Hepatic stellate cell (primary cell): ENCODE data around the gene USP32.

Experiments
- DNase-seq: peaks from one replicate; pipeline ENCODE4 v3.0.0; 2011; ENCODE audit warnings: low spot score

Gene USP32

GRCh38 chr17:60300949-60301348 is 91.0 kb downstream of the USP32 start:
- no peak for DNase-seq

- no peak for DNase-seq
These were observed 91.9 kb downstream of the USP32 start for GRCh38 chr17:60300011-60300410.

GRCh38 chr17:60297760-60298401 is 94.1 kb downstream of the USP32 start:
- DNase-seq, result no peak

- DNase-seq, result no peak
These were observed 95.8 kb downstream of the USP32 start for GRCh38 chr17:60296177-60296576.

- DNase-seq, result no peak
These were observed 98.2 kb downstream of the USP32 start for GRCh38 chr17:60293580-60294335.

GRCh38 chr17:60292697-60293096 is 99.2 kb downstream of the USP32 start:
- no peak for DNase-seq

GRCh38 chr17:60284709-60285108 is 107.2 kb downstream of the USP32 start:
- no peak for DNase-seq

- DNase-seq, result no peak
These were observed 108.1 kb downstream of the USP32 start for GRCh38 chr17:60283816-60284215.

- DNase-seq, result no peak
These were observed 111.3 kb downstream of the USP32 start for GRCh38 chr17:60280673-60281072.

GRCh38 chr17:60278237-60278636 is 113.7 kb downstream of the USP32 start:
- no peak for DNase-seq

- DNase-seq, result no peak
These were observed 114.7 kb downstream of the USP32 start for GRCh38 chr17:60277258-60277657.

GRCh38 chr17:60269417-60269816 is 122.5 kb downstream of the USP32 start:
- DNase-seq, result no peak

- DNase-seq, result no peak
These were observed 131.4 kb downstream of the USP32 start for GRCh38 chr17:60260540-60260939.

GRCh38 chr17:60258313-60258712 is 133.6 kb downstream of the USP32 start:
- DNase-seq, result no peak

GRCh38 chr17:60256174-60256573 is 135.8 kb downstream of the USP32 start:
- DNase-seq, result peak; percentile 12

GRCh38 chr17:60253048-60253447 is 138.9 kb downstream of the USP32 start:
- no peak for DNase-seq

GRCh38 chr17:60252459-60252858 is 139.5 kb downstream of the USP32 start:
- DNase-seq, result no peak

- DNase-seq, result no peak
These were observed 142.6 kb downstream of the USP32 start for GRCh38 chr17:60249290-60249826.

- no peak for DNase-seq
These were observed 143.2 kb downstream of the USP32 start for GRCh38 chr17:60248618-60249289.

- no peak for DNase-seq
These were observed 144.0 kb downstream of the USP32 start for GRCh38 chr17:60247836-60248461.

GRCh38 chr17:60244656-60245055 is 147.3 kb downstream of the USP32 start:
- no peak for DNase-seq

GRCh38 chr17:60240290-60240689 is 151.6 kb downstream of the USP32 start:
- DNase-seq, result no peak
